HFFc6 (cell line): Measurements from ENCODE around the gene TENM4. TPM values are rescaled to one million over a fixed set of nuclear protein-coding genes. Genes with fewer than 3 reads are reported as not detected.

Experiments used
- DNase-seq: peaks from one replicate; pipeline ENCODE4 v3.0.0-alpha.2; 2018
- H3K27ac Mint-ChIP-seq: 2 replicates; pipeline ENCODE4 v1.8.0; 2020; ENCODE audit warnings: mild to moderate bottlenecking, mixed read lengths
- H3K27me3 Mint-ChIP-seq: 2 replicates; pipeline ENCODE4 v1.8.0; 2021; ENCODE audit warnings: mild to moderate bottlenecking, moderate library complexity, mixed read lengths; ENCODE audit not compliant: insufficient read depth
- H3K36me3 Mint-ChIP-seq: 2 replicates; pipeline ENCODE4 v1.8.0; 2021; ENCODE audit warnings: low read depth, mixed read lengths
- H3K4me1 Mint-ChIP-seq: 2 replicates; pipeline ENCODE4 v1.8.0; 2020; ENCODE audit warnings: low read depth, mixed read lengths
- H3K4me3 Mint-ChIP-seq: 2 replicates; pipeline ENCODE4 v1.8.0; 2020; ENCODE audit warnings: mild to moderate bottlenecking, moderate library complexity, mixed read lengths
- H3K9me3 Mint-ChIP-seq: 2 replicates; pipeline ENCODE4 v1.8.0; 2020; ENCODE audit warnings: mild to moderate bottlenecking, mixed read lengths
- total RNA-seq, 6 experiments: library from RNA; stranded (reverse); fragmentation: NEBNext Ultra II Directional; extraction: Animal tissue kit (Norgen Biotek cat#: 25700); gene quantifications; 2 replicates in 1 of 6; 3 replicates in 5 of 6; pipeline ENCODE4 v1.2.3, GENCODE V29; 2021
- TF ChIP-seq, protein P1 (sequence below): fragments of 200-600 bp; sonication (generic); IDR thresholded peaks from 2 replicates; pipeline ENCODE4 v1.5.0; 2021; ENCODE audit warnings: antibody characterized with exemption, mild to moderate bottlenecking

The TENM4 gene
- total RNA-seq, 6 experiments from 2014 or later = 20.9 to 45.5 (median 26.5) TPM

DNA sequence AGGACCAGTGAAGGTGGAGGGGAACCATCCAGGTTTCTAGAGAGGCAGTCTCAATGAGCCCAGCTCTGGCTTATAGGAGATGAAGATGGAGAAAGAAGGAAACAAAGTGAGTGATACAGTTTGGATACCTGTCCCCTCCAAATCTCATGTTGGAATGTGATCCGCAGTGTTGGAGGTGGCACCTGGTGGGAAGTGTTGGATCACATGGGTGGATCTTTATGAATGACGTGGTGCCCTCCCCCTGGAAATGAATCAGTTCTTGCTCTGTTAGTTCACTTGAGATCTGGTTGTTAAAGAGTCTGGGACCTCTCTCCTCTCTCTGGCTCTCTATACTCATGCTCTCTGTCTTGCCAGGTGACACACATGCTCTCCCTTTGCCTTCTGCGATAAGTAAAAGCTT lies 473.0 kb downstream of the TENM4 start:
- no peaks in the 10 kb centered on the region; the same call in 1 of the 2 replicates for H3K27me3 Mint-ChIP-seq
- no peaks in the 10 kb centered on the region for H3K9me3 Mint-ChIP-seq
- peaks cover 12% of the 10 kb centered on the region; the same call in 1 of the 2 replicates for H3K4me1 Mint-ChIP-seq
- H3K27ac Mint-ChIP-seq = no peak overlapping the region
- no peaks in the 10 kb centered on the region for H3K36me3 Mint-ChIP-seq
- DNase-seq = no peak
- no peak overlapping the region for H3K4me3 Mint-ChIP-seq
- TF ChIP-seq, protein P1, sequence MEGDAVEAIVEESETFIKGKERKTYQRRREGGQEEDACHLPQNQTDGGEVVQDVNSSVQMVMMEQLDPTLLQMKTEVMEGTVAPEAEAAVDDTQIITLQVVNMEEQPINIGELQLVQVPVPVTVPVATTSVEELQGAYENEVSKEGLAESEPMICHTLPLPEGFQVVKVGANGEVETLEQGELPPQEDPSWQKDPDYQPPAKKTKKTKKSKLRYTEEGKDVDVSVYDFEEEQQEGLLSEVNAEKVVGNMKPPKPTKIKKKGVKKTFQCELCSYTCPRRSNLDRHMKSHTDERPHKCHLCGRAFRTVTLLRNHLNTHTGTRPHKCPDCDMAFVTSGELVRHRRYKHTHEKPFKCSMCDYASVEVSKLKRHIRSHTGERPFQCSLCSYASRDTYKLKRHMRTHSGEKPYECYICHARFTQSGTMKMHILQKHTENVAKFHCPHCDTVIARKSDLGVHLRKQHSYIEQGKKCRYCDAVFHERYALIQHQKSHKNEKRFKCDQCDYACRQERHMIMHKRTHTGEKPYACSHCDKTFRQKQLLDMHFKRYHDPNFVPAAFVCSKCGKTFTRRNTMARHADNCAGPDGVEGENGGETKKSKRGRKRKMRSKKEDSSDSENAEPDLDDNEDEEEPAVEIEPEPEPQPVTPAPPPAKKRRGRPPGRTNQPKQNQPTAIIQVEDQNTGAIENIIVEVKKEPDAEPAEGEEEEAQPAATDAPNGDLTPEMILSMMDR = no peak

DNA sequence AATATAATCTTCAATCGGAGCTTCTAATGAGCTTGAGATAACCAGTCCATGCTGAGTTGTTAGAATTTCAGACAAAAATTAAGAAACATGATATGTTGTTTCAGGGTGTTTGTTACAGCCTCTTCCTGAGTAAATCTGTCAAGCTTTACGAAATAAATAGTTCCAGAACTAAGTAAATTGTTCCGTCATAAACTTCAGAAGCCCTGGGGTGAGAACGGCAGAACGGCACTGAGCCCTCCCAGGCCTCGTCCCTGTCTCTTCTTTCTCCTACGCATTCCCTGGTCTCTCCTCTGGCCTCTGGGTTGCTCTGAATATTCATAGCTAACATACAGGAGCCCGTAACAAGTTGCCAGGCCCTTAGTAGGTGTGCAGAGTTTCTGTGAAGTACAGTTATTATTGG lies 475.4 kb downstream of the TENM4 start:
- TF ChIP-seq, protein P1 = no peak
- Mint-ChIP-seq H3K4me3 (no peak overlapping the region), H3K9me3 (no peaks in the 10 kb centered on the region), H3K36me3 (no peaks in the 10 kb centered on the region), H3K27ac (no peak overlapping the region), H3K4me1 (peaks cover 27% of the 10 kb centered on the region), H3K27me3 (no peaks in the 10 kb centered on the region; the same call in none of the 2 replicates)
- DNase-seq = no peak

- Mint-ChIP-seq H3K27me3 (no peaks in the 10 kb centered on the region; the same call in none of the 2 replicates), H3K9me3 (no peaks in the 10 kb centered on the region), H3K4me3 (no peak overlapping the region), H3K36me3 (no peaks in the 10 kb centered on the region), H3K27ac (no peak overlapping the region), H3K4me1 (peaks cover 36% of the 10 kb centered on the region)
- TF ChIP-seq, protein P1 = no peak
- no peak for DNase-seq
These were observed 478.7 kb downstream of the TENM4 start for GRCh38 chr11:78961937-78962701.

DNA sequence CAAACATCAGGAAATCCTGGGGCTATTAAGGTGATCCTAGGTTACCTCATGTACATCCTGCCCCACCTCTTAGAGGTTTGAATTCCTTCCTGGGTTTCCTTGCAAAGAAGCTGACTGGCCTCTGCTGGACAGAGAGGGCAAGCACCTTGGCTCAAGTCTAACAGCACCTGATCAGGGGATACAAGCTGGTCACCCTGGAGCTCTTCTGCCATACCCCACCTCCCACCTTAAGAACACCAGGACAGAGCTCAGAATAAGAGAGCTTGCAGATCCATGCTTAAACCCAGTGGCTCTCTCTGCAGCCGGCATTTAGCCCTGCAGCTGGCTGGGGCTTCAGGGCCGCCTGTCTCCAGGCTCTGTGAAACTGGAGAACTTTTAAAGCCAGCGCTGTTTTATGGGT lies 479.6 kb downstream of the TENM4 start:
- TF ChIP-seq, protein P1 = peak; percentile 73
- Mint-ChIP-seq H3K27ac (no peak overlapping the region), H3K9me3 (no peaks in the 10 kb centered on the region), H3K4me1 (peaks cover 39% of the 10 kb centered on the region), H3K4me3 (no peak overlapping the region), H3K36me3 (no peaks in the 10 kb centered on the region), H3K27me3 (no peaks in the 10 kb centered on the region; the same call in none of the 2 replicates)
- peak; percentile 19 for DNase-seq

- Mint-ChIP-seq H3K27me3 (no peaks in the 10 kb centered on the region; the same call in 1 of the 2 replicates), H3K4me1 (peaks cover 46% of the 10 kb centered on the region), H3K27ac (peak overlapping the region; percentile 95; the same call in 1 of the 2 replicates), H3K9me3 (no peaks in the 10 kb centered on the region), H3K36me3 (no peaks in the 10 kb centered on the region), H3K4me3 (no peak overlapping the region)
- TF ChIP-seq, protein P1 = no peak
- no peak for DNase-seq
These were observed 482.4 kb downstream of the TENM4 start for GRCh38 chr11:78958444-78958843.
